GM18499 (cell line): ENCODE measurements around the gene CD177.
"Not testable (repeated sequence)": the region's sequence is repeated elsewhere in the genome, so short reads cannot be mapped to it uniquely, and the experiment has no call there.

ENCODE experiments used
- ATAC-seq: cut with Tn5 transposase; IDR thresholded peaks from one replicate; pipeline ENCODE4 v1.9.1; 2021; ENCODE audit warnings: moderate number of reproducible peaks; ENCODE audit not compliant: insufficient read depth, unreplicated experiment

CD177 gene, protein sequence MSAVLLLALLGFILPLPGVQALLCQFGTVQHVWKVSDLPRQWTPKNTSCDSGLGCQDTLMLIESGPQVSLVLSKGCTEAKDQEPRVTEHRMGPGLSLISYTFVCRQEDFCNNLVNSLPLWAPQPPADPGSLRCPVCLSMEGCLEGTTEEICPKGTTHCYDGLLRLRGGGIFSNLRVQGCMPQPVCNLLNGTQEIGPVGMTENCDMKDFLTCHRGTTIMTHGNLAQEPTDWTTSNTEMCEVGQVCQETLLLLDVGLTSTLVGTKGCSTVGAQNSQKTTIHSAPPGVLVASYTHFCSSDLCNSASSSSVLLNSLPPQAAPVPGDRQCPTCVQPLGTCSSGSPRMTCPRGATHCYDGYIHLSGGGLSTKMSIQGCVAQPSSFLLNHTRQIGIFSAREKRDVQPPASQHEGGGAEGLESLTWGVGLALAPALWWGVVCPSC

DNA sequence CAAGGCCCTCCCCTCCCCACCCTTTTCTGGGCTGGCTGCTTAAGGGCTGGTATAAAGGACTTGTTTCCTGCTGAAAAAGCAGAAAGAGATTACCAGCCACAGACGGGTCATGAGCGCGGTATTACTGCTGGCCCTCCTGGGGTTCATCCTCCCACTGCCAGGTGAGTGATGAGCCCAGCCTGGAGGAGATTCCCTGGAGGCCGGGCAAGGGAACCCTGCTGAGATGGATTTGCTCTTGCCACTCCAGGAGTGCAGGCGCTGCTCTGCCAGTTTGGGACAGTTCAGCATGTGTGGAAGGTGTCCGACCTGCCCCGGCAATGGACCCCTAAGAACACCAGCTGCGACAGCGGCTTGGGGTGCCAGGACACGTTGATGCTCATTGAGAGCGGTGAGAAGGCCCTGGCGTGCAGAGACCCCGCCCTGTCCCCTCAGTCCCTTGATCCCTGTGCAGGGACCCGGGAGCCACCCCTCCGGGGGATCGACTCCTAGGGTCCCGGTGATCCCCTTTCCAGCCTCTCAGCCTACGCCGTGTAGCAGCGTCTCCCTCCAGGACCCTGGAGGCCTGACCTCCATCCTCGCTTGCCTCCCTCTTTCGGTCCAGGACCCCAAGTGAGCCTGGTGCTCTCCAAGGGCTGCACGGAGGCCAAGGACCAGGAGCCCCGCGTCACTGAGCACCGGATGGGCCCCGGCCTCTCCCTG lies at the start of gene CD177:
CD177 (plus strand) TSS at position 81 of the 699 bp plus-strand sequence; CDS start at position 110, 29 bp downstream.
- no peak for ATAC-seq

DNA sequence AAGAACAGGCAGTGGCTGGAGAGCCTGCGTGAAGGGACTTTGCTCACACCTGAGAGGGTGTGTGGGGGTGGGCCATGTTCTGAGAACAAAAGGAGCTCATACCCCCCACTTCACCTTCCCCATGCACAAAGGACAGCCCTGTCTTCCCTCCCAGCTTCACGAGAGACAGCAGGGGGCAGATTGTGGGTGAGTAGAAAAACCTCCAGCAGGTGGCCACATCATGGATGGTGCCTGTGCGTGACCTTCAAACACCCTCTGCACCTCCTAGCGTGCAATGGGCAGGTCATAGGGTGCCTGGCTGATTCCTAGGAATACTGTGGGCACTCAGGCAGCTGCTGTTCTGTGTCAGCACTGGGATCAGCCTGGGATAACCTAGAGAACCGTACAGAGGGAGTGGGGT lies 47.8 kb upstream of the CD177 start:
- no peak for ATAC-seq

DNA sequence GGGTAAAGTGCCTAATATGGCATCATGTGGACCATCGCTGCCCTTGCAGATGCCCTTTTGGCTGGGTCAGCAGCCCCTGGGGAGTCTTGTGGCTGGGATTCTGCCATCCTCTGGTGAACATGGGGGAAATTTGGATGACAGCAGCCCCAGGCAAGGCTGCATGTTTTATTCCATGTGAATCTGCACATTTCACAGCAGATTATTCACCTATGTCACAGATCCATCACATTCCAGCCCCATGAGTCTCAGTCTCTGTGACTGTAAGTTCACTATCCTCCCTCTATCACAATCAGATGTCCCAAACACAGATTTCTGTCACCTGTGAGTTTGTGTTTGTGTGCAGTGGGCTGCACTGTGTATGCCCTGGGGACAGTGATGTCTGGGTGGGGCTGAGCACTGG lies 47.4 kb upstream of the CD177 start:
- ATAC-seq, result no peak

DNA sequence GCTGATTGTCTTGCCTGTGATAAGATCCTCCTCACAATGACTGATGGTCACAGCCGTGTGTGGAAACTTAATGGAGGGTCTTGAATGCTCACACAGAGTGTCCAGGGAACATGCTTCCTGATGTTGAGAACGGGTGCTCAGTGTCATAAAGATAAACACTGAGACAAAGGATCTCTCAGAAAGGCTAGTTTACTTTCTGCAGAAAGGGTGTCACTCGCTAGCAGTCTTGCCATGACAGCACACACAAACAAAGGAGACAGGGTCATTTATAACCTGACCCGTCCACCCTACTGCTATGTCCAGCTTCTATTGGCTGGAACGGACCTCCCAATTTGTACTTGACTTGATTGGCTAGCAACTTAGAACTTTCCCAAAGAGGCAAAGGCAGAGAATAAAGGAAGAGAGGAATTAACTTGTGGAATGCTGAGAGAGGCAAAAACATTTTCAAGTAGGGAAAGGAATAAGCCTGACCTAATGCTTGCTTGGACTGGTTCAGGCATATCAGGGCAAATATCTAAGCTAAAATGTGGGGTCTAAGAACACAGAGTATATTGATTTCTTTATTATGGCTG lies 45.2 kb upstream of the CD177 start:
- no peak for ATAC-seq

DNA sequence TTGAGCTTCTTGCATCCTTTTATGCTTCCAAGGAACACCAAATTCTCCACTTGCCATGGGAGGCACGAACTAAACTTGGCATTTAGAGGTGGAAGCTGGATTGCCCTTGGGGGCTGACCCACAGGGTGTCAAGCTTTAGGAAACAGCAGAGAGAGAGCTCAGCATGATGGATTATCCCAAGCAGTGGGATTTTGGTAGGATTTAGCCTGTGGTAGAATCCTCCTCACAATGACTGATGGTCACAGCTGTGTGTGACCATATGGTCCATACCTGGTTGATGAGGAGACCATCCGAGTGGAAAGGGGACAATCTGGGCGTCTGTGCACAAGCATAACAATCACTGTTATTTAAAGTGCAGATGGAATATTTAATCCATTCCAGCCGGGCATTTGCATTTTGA lies 44.0 kb upstream of the CD177 start:
- ATAC-seq, result no peak

DNA sequence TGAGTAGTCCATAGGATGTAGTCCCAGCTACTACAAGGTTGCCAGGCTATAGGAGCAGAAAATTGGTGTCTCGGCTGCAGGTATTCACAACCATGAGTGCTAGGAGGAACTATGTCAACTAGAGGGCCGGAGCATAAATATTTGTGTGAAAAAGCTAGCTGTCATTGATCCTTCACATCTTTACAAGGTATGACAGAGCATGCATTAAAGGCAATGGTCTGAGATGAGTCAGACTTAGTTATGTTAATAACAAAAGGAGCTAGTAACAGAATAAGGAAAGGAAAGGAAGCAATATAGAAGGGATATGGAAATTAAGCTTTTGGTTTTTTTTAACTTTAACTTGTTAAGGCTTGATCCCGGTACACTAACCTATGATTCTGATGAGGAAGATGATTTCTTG lies 43.3 kb upstream of the CD177 start:
- no peak for ATAC-seq

DNA sequence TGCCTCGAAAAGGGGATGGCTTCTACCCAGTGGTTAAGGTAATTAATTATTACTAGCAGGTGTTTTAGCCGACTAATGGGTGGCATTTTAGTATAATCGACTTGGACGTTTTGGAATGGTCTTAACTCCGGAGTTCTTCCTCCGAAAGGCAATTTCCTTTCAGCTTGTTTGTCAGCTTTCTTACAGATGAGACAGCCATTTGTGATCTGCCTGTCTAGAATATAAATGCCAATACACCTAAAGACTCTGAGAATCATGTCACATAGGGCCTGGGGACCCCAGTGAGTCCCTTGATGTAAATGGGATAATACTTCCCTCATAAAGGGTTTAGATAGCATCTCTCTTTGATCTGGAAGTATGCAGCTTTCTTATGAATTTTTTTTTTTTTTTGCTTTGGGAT lies 42.2 kb upstream of the CD177 start:
- no peak for ATAC-seq

DNA sequence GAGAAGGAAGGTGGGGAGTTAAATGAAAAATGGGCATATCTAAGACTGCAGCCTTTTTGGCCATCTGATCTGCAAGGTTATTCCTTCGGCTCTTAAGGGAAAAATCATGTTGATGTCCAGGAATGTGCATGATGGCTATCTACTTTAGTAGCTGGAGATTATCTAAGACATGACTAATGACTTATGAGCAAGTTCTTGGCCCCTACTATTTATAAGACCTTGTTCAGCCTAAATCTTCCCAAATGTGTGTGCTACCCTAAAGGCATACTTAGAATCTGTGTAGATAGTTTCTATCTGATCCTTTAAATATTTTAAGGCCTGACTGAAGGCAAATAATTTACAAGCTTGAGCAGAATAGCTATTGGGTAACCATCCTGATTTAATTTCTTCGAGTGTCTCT lies 41.8 kb upstream of the CD177 start:
- ATAC-seq, result no peak

DNA sequence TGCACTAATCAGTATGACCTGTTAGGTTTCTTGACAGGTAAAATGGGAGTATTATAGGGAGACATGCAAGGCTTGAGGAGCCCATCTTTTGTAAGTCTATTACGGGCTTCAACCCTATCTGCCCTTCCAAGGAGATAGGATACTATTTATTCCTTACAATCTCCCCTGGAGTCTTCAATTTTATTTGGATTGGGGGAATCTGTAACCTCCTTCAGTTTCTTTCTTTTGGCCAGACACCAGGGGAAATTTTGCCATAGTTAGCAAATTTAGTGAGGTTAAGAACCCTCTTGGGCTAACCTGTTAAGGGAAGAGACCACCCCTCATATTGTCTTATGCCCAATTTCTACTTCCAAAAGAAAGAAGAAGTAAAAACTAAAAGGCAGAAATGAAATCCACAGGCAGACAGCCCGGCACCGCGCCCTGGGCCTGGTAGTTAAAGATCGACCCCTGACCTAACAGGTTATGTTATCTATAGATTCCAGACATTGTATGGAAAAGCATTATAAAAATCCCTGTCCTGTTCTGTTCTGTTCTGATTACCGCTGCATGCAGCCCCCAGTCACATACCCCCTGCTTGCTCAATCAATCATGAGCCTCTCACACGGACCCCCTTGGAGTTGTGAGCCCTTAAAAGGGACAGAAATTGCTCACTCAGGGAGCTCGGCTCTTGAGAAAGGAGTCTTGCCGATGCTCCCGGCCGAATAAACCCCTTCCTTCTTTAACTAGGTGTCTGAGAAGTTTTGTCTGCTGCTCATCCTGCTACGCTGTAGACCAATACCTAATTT lies 39.6 kb upstream of the CD177 start:
- no peak for ATAC-seq

DNA sequence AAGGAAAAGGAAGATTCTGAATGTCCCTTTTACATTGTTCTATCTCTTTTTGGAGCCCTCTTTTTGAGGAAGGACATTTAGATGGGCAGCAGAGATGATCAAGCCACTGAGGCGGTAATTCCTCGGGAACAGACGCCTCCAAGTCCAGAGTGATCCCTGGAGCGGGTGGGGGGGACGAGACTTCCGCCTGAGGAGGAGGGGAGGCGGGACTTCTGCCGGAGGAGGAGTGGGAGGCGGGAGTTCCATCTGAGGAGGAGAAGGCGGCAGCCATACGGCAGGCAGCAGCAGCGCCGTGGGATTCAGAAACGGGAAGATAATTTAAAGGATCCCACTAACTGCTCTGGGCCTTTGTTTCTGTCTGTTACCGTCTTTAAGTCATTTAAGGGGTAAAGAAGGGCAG lies 37.6 kb upstream of the CD177 start:
- no peak for ATAC-seq

DNA sequence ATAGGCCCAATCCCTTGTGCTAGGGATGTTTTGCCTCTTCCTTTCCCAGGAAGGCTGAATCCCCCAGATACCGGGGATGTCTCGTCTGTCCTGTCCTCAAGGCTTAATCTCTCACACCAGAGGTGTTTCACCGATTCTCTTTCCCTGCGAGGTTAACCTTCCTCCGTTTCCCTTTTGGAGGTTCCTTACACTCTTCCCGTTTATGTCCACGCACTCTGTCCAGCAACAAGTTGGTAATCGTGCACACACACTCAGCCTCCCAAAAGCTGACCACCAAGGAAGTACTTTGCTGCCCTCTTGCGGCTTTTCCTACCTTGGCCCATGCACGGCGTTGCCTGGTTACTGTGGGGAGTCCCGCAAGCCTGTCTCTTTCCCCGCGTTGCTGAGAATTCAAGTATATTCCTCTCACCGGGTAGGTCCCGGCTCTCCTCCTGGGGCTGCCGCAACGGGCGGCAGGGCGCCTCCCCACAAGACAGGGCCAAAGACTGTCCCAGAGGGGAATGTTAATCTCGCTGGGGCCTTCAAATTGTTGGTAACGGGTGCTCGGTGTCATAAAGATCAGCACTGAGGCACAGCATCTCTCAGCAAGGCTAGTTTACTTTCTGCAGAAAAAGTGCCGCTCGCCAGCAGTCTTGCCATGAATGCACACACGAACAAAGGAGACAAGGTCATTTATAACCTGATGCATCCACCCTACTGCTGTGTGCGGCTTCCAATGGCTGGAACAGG lies 36.7 kb upstream of the CD177 start:
- no peak for ATAC-seq

DNA sequence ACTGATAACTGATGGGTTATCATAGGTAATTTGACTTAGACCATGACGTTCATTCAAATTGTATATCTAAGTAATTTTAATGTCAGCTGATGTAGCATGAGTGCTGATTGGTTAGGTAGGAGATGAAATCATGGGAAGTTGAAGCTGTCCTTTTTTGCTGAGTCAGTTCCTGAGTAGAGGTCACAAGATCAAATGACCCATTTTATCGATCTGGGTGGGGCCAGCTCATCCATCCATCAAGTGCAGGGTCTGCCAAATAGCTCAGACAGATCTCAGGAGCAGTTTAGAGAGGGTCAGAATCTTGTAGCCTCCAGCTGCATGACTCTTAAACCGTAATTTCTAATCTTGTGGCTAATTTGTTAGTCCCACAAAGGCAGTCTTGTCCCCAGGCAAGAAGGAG lies 35.3 kb upstream of the CD177 start:
- ATAC-seq, result no peak

DNA sequence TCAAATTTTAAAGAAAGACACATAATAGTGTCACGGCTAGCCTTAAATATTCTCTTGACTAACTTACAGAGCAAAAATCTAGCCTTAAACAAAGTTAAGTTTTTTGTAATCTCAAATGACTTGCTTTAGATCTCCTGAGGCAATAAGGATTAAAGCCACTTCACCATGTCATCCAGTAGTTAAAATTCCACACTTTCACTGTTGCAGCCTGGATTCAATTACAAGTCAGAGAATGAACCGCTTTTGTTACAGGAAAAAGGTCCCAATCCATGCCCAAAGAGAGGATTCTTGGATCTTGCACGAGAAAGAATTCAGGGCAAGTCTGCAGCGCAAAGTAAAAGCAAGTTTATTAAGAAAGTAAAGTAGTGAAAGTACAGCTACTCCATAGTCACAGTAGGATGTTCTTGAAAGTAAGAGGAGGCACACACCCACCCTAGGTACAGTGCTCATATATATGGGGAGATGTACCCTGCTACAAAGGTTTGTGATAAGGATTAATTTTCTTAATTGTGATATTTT lies 34.6 kb upstream of the CD177 start:
- ATAC-seq, result no peak

DNA sequence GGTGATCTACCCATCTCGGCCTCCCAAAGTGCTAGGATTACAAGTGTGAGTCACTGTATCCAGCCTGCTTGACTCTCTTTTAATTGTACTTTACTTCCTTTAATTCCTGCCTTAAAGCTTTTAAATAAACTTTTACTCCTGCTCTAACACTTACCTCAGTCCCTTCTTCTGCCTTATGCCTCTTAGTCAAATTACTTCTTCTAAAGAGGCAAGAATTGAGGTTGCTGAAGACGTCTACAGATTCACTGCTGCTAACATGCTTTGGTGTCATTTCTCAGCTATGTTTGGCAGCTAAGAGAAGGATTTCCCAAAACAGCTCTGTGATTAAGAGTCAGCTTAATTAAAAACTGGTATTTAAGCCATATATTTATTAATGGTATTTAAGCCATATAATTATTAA lies 32.9 kb upstream of the CD177 start:
- no peak for ATAC-seq

DNA sequence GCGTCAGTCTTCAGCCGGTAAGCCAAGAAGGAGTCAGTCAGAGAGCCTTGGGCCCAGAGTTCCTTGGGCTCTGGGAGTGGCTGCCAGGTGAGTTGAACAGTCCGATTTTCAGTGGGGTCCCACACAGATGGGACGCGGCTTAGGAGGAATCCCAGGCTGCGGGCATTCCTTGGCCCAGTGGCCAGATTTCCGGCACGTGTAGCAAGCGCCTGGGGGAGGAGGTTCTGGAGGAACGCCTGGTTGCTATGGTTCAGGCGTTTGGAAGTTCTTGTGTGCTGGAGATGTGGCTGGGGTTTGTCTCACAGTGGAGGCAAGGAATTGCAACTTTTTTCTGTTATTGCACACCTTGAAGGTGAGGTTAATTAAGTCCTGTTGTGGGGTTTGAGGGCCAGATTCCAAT lies 26.7 kb upstream of the CD177 start:
- ATAC-seq, result not testable (repeated sequence)

DNA sequence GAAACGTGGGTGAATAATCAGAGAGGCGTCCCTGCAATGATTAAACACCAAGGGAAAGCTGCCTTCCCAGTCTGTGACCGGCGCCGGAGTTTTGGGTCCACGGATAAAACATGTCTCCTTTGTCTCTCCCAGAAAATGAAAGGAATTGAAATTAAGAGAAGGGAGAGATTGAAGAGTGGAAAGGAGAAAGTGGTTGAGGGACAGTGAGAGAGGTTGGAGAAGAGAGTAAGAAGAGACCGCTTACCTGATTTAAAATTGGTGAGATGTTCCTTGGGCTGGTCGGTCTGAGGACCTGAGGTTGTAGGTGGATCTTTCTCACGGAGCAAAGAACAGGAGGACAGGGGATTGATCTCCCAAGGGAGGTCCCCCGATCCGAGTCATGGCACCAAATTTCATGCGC lies 24.9 kb upstream of the CD177 start:
- not testable (repeated sequence) for ATAC-seq

DNA sequence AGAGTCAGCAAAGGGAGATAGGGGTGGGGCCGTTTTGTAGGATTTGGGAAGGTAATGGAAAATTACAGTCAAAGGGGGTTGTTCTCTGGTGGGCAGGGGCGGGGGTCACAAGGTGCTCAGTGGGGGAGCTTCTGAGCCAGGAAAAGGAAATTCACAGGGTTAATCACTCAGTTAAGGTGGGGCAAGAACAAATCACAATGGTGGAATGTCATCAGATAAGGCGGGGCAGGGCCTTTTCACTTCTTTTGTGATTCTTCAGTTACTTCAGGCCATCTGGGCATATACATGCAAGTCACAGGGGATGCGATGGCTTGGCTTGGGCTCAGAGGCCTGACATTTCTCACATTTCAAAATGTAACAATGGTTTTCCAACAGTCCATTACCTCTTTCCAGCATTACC lies 24.4 kb upstream of the CD177 start:
- not testable (repeated sequence) for ATAC-seq

DNA sequence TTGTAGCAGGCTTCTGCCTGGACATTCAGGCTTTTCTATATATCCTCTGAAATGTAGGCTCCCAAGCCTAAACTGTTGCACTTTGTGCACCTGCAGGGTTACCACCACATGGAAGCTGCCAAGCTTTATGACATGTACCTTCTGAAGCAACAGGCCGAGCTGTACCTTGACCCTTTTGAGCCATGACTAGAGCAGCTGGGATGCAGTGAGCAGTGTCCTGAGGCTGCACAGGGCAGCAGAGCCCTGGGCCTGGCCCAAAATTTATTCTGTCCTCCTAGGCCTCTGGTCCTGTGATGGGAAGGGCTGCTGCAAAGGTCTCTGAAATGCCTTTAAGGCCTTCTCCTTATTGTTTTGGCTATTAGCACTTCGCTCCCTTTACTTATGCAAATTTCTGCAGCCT lies 23.5 kb upstream of the CD177 start:
- ATAC-seq, result no peak

DNA sequence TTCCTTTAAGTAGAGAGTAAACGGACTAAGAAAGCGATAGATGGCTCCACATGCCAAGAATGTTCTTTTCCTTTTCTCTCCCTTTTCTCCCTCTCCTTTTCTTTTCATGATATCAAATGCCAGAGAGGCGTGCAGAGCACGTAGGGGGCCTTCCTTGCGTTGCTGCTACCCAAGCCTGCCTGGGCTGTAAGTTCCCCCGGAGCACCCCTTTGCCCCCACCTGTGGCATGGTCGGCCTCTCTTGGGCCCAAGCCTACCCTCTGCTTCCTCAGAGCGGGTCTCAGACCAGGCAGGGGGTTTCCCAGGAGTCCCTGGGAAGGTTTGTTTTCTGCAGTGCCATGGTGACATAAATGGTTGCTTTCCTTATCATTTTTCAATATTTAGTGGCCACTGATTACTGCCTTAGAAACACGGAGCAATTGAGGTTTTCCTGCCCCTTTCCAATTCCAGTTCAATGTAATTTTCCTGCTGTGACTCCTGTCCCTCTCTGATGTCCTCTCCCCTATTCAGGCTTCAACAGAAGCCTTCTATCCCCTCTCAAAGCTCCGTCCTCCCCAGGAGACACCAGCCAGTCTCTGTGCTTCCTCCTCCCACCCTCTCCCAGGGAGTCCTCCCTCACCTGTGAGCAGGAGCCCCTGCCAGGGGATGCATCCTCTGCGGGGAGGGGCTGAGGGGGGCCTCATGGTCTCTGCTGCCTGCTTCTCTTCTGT lies 22.6 kb upstream of the CD177 start:
- no peak for ATAC-seq
